ENCODE data around the gene MAP2K3. TPM values are rescaled to one million over a fixed set of nuclear protein-coding genes. Genes with fewer than 3 reads are reported as not detected.

Gene MAP2K3
- total RNA-seq: 68.3 TPM
- long read RNA-seq, transcript MAP2K3-204 (13 exons, 2,401 nt): minor isoform, 12 of 121 reads
- long read RNA-seq, transcript MAP2K3-202 (12 exons, 2,303 nt): major isoform, 69 of 121 reads
- long read RNA-seq, transcript MAP2K3-205 (3 exons, 927 nt): minor isoform, 11 of 121 reads
- long read RNA-seq, partial matches to known transcripts: 5 of 121 reads
- long read RNA-seq, other reads (novel, unspliced or antisense): 22 of 121 reads

GRCh38 chr17:21284319-21285163 is at the start of gene MAP2K3:
MAP2K3 (plus strand) TSS chr17:21284711; CDS start chr17:21284921, 210 bp downstream.
- Histone ChIP-seq H3K4me3 (peak within 1 kb of the TSS; percentile 92), H3K9me3 (no peaks in the 10 kb centered on the region), H3K27me3 (no peaks in the 10 kb centered on the region), H3K36me3 (no peaks in the 10 kb centered on the region), H3K27ac (peak within 1 kb of the TSS; percentile 86), H3K4me1 (peaks cover 42% of the 10 kb centered on the region)
- peak; percentile 80 for ATAC-seq
- intact Hi-C loops (cut with DNase I): no loop called here
- TF ChIP-seq CTCF (IDR thresholded peaks at IDR 0.05): no peak
- DNase-seq: peak; percentile 100

- no peaks in the 10 kb centered on the region for H3K4me1 ChIP-seq
- no peaks in the 10 kb centered on the region for H3K9me3 ChIP-seq
- no peak for ATAC-seq
- no peak for DNase-seq
- H3K36me3 ChIP-seq: no peaks in the 10 kb centered on the region
- no peak overlapping the region for H3K4me3 ChIP-seq
- TF ChIP-seq CTCF (IDR thresholded peaks at IDR 0.05): no peak
- H3K27me3 ChIP-seq: no peaks in the 10 kb centered on the region
- H3K27ac ChIP-seq: no peak overlapping the region
- intact Hi-C loops (cut with DNase I): no loop called here
These were observed 48.6 kb upstream of the MAP2K3 start for GRCh38 chr17:21235921-21236320.

GRCh38 chr17:21239680-21240368 is 44.7 kb upstream of the MAP2K3 start:
- H3K4me3 ChIP-seq: no peak overlapping the region
- ATAC-seq (peak; percentile 50), DNase-seq (no peak)
- intact Hi-C loops (cut with DNase I): no loop called here
- peaks cover 6% of the 10 kb centered on the region for H3K36me3 ChIP-seq
- peak; percentile 49 for TF ChIP-seq CTCF (IDR thresholded peaks at IDR 0.05)
- no peak overlapping the region for H3K27ac ChIP-seq
- no peaks in the 10 kb centered on the region for H3K9me3 ChIP-seq
- no peaks in the 10 kb centered on the region for H3K4me1 ChIP-seq
- no peaks in the 10 kb centered on the region for H3K27me3 ChIP-seq

GRCh38 chr17:21240369-21241055 is 44.0 kb upstream of the MAP2K3 start:
- no peak for TF ChIP-seq CTCF (IDR thresholded peaks at IDR 0.05)
- intact Hi-C loops (cut with DNase I): no loop called here
- H3K4me3 ChIP-seq: no peak overlapping the region
- DNase-seq (no peak), ATAC-seq (no peak)
- peaks cover 6% of the 10 kb centered on the region for H3K36me3 ChIP-seq
- H3K27me3 ChIP-seq: no peaks in the 10 kb centered on the region
- no peaks in the 10 kb centered on the region for H3K4me1 ChIP-seq
- no peak overlapping the region for H3K27ac ChIP-seq
- no peaks in the 10 kb centered on the region for H3K9me3 ChIP-seq

GRCh38 chr17:21241564-21241963 is 42.9 kb upstream of the MAP2K3 start:
- no peak overlapping the region for H3K4me3 ChIP-seq
- peaks cover 6% of the 10 kb centered on the region for H3K36me3 ChIP-seq
- H3K9me3 ChIP-seq: no peaks in the 10 kb centered on the region
- no peak for TF ChIP-seq CTCF (IDR thresholded peaks at IDR 0.05)
- H3K27me3 ChIP-seq: no peaks in the 10 kb centered on the region
- no peak for DNase-seq
- ATAC-seq: no peak
- H3K4me1 ChIP-seq: no peaks in the 10 kb centered on the region
- H3K27ac ChIP-seq: no peak overlapping the region
- intact Hi-C loops (cut with DNase I): no loop called here

Data from upper lobe of right lung (tissue), 1 donor.